PC-9 (cell line): ENCODE measurements around the gene DPP9. TPM values are rescaled to one million over a fixed set of nuclear protein-coding genes. Genes with fewer than 3 reads are reported as not detected.

Experiments used
- BruUV-seq: library from RNA; stranded (reverse); fragments of 400-500 nt; replicated peaks from 2 replicates; lab custom pipeline; 2021; lab: Mats Ljungman, UMichigan
- CTCF ChIA-PET: fragments of 300-600 bp; sonication (Branson Sonifier 250); formaldehyde crosslinking; loops from one replicate; lab custom pipeline; 2022; ENCODE audit warnings: antibody characterized with exemption; lab: Charles Lee
- POLR2A ChIA-PET: fragments of 300-600 bp; sonication (Branson Sonifier 250); formaldehyde crosslinking; loops from one replicate; lab custom pipeline; 2022; ENCODE audit warnings: antibody characterized with exemption; ENCODE audit not compliant: unreplicated experiment; lab: Charles Lee
- DNase-seq, 2 experiments: peaks; one replicate each; pipeline versions ENCODE4 v3.0.0 to v3.0.0-alpha.2; 2015 to 2022; ENCODE audit warnings: mixed read lengths in 1 of 2
- H2AFZ ChIP-seq: fragments of 200-600 bp; sonication (generic); 2 replicates; pipeline ENCODE4 v1.8.1; 2017; ENCODE audit warnings: antibody characterized with exemption
- H3F3A ChIP-seq: fragments of 200-600 bp; sonication (generic); 2 replicates; pipeline ENCODE4 v1.8.1; 2017; ENCODE audit warnings: antibody characterized with exemption, mild to moderate bottlenecking, low read depth; ENCODE audit not compliant: insufficient read depth
- H3K27ac ChIP-seq: fragments of 200-600 bp; sonication (generic); 2 replicates; pipeline ENCODE4 v1.6.1; 2016; ENCODE audit warnings: mixed run types
- H3K27me3 ChIP-seq: fragments of 200-600 bp; sonication (generic); 2 replicates; pipeline ENCODE4 v1.6.1; 2016; ENCODE audit warnings: low read depth, mixed run types; ENCODE audit not compliant: insufficient read depth
- H3K36me3 ChIP-seq: fragments of 200-600 bp; sonication (generic); 2 replicates; pipeline ENCODE4 v1.6.1; 2016; ENCODE audit warnings: low read depth, mixed run types
- H3K4me1 ChIP-seq: fragments of 200-600 bp; sonication (generic); replicated peaks from 2 replicates; pipeline ENCODE4 v1.6.1; 2016; ENCODE audit warnings: mixed run types; ENCODE audit not compliant: insufficient read depth
- H3K4me2 ChIP-seq: fragments of 200-600 bp; sonication (generic); 2 replicates; pipeline ENCODE4 v1.6.1; 2017; ENCODE audit warnings: mixed run types
- H3K4me3 ChIP-seq: fragments of 200-600 bp; sonication (generic); 2 replicates; pipeline ENCODE4 v1.6.1; 2016; ENCODE audit warnings: mixed run types
- H3K79me2 ChIP-seq: fragments of 200-600 bp; sonication (generic); 2 replicates; pipeline ENCODE4 v1.6.1; 2017; ENCODE audit warnings: low read depth, mixed run types
- H3K9me2 ChIP-seq: fragments of 200-600 bp; sonication (generic); 2 replicates; pipeline ENCODE4 v1.8.1; 2017; ENCODE audit warnings: mild to moderate bottlenecking; ENCODE audit not compliant: insufficient read depth
- H3K9me3 ChIP-seq: fragments of 200-600 bp; sonication (generic); 2 replicates; pipeline ENCODE4 v1.8.1; 2016; ENCODE audit warnings: low read depth; ENCODE audit not compliant: insufficient read depth
- H4K20me1 ChIP-seq: fragments of 200-600 bp; sonication (generic); 2 replicates; pipeline ENCODE4 v1.8.1; 2017; ENCODE audit not compliant: insufficient read depth
- EZH2 ChIP-seq: fragments of 200-600 bp; sonication (generic); IDR thresholded peaks from 2 replicates; pipeline ENCODE4 v1.8.0; 2017; ENCODE audit warnings: antibody characterized with exemption, low read depth
- intact Hi-C: fragments of 100-400 bp; cut with micrococcal nuclease; formaldehyde crosslinking; loops from one replicate; pipeline ENCODE4 v1.10.0; 2022; ENCODE audit not compliant: unreplicated experiment
- microRNA-seq: library from miRNA; unstranded; fragments of <30 nt; microRNA quantifications from one replicate; pipeline ENCODE4 v1.2.0, GENCODE V29; 2021; ENCODE audit warnings: borderline number of aligned reads, borderline replicate concordance
- total RNA-seq: library from RNA; stranded (reverse); gene quantifications from 2 replicates; pipeline ENCODE4 v1.2.3, GENCODE V29; 2021
- TF ChIP-seq, protein P1 (sequence below): fragments of 200-600 bp; sonication (generic); conservative IDR thresholded peaks from 2 replicates; pipeline ENCODE4 v1.6.1; 2017; ENCODE audit warnings: mixed run types, antibody characterized with exemption, mild to moderate bottlenecking, moderate library complexity

The DPP9 gene
- total RNA-seq, 1 experiment from 2014 or later, result 85.3 TPM

DNA sequence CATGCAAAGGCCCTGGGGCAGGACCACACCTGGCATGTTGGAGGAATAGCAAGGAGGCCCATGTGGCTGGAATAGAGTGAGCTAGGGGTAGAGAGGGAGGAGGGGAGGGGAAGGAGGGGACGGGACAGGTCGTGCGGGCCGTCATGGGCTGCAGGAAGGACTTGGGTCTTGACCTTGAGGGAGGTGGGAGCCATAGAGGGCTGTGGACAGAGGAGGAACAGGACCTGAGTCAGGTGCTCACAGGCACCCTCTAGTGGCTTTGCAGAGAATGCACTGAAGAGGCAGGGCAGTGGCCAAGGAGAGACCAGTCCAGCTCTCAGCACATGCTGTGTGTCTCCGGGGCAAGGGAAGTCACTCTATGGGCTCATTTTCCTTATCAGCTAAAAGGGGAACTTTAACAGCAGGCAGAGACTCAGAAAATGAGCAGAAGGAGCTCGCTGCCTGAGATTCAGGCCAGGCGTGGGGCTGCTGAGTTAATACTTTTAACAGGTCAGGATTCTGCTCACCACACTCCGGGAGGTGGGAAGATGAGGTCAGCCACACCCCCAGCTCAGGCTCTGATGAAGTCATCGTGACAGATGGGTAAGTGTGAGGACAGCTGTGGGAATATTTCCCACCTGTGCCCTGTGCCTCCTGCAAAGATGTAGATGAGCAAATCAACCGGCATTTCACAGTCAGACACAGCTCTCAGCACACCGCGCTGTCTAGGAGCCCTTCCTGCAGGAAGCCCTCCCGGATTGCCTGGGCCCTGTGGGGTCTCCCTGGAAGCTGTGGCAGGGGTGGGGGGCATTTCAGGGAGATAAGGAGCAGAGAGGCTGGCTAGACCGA is 90.3 kb downstream of the DPP9 start:
- no peak for TF ChIP-seq EZH2
- TF ChIP-seq, protein P1, sequence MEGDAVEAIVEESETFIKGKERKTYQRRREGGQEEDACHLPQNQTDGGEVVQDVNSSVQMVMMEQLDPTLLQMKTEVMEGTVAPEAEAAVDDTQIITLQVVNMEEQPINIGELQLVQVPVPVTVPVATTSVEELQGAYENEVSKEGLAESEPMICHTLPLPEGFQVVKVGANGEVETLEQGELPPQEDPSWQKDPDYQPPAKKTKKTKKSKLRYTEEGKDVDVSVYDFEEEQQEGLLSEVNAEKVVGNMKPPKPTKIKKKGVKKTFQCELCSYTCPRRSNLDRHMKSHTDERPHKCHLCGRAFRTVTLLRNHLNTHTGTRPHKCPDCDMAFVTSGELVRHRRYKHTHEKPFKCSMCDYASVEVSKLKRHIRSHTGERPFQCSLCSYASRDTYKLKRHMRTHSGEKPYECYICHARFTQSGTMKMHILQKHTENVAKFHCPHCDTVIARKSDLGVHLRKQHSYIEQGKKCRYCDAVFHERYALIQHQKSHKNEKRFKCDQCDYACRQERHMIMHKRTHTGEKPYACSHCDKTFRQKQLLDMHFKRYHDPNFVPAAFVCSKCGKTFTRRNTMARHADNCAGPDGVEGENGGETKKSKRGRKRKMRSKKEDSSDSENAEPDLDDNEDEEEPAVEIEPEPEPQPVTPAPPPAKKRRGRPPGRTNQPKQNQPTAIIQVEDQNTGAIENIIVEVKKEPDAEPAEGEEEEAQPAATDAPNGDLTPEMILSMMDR, result peak; percentile 55
- Histone ChIP-seq H3K79me2 (no peaks in the 10 kb centered on the region), H3F3A (no peaks in the 10 kb centered on the region), H3K9me3 (no peaks in the 10 kb centered on the region), H2AFZ (no peak overlapping the region), H3K4me2 (no peak overlapping the region), H3K27me3 (no peaks in the 10 kb centered on the region), H3K4me3 (no peak overlapping the region), H4K20me1 (no peaks in the 10 kb centered on the region), H3K36me3 (no peaks in the 10 kb centered on the region), H3K9me2 (no peaks in the 10 kb centered on the region), H3K4me1 (no peaks in the 10 kb centered on the region; the same call in 1 of the 2 replicates), H3K27ac (no peak overlapping the region)
- ChIA-PET CTCF (interaction anchor here (0.7 to 0.9 kb wide), 2 partner anchors 57 to 282 kb away, joined by 3 read pairs; no protein-coding TSS in a partner anchor), POLR2A (no interaction called here)
- peak in 1 of 2 experiments; percentile 61 for DNase-seq
- intact Hi-C loops, result loop anchor here (5.0 kb wide), 1 partner anchor 56 kb away; no protein-coding TSS in a partner anchor
- BruUV-seq, result no TSS peak

Small RNAs within 50 kb of the gene (microRNA-seq; reads per million reads assigned to microRNA genes)
- gene MIR7-3, result 12.1 reads per million, percentile 22 among the genes with 10 or more reads in this experiment

Other genes starting within 250 kb of the DPP9 start
- 1.6 and 1.8 TPM in 2 replicates for gene PLIN4, start 205.4 kb downstream of the DPP9 start, total RNA-seq
- 4.3 and 4.4 TPM in 2 replicates for gene PLIN5, start 188.6 kb downstream of the DPP9 start, total RNA-seq
- gene LRG1, start 183.8 kb downstream of the DPP9 start, total RNA-seq, result 22.0 and 25.6 TPM in 2 replicates
- gene SEMA6B, start 164.2 kb downstream of the DPP9 start, total RNA-seq, result 3.3 and 5.0 TPM in 2 replicates
- 17.8 and 18.6 TPM in 2 replicates for gene TNFAIP8L1, start 84.3 kb downstream of the DPP9 start, total RNA-seq
- gene MYDGF, start 53.5 kb downstream of the DPP9 start, total RNA-seq, result 60.1 and 76.3 TPM in 2 replicates
- 6.5 and 7.0 TPM in 2 replicates for gene FEM1A, start 67.9 kb upstream of the DPP9 start, total RNA-seq
- gene TICAM1, start 107.9 kb upstream of the DPP9 start, total RNA-seq, result 9.9 and 12.7 TPM in 2 replicates
- gene PLIN3, start 143.8 kb upstream of the DPP9 start, total RNA-seq, result 95.9 and 104 TPM in 2 replicates
- not detected in 2 replicates for gene ARRDC5, start 179.1 kb upstream of the DPP9 start, total RNA-seq
- gene UHRF1, start 185.7 kb upstream of the DPP9 start, total RNA-seq, result 48.9 and 61.4 TPM in 2 replicates
- gene KDM4B, start 245.3 kb upstream of the DPP9 start, total RNA-seq, result 17.6 and 19.5 TPM in 2 replicates